NOMO-1 treated with DMSO at 0.1 percent for 48 hours (cell line): ENCODE results near the gene CNGA1.
"Not testable (repeated sequence)": the region's sequence is repeated elsewhere in the genome, so short reads cannot be mapped to it uniquely, and the experiment has no call there.

ENCODE experiments used
- DNase-seq: peaks from one replicate; lab custom pipeline; 2025; ENCODE audit not compliant: unreplicated experiment; lab: John Stamatoyannopoulos, UW

CNGA1 gene

DNA sequence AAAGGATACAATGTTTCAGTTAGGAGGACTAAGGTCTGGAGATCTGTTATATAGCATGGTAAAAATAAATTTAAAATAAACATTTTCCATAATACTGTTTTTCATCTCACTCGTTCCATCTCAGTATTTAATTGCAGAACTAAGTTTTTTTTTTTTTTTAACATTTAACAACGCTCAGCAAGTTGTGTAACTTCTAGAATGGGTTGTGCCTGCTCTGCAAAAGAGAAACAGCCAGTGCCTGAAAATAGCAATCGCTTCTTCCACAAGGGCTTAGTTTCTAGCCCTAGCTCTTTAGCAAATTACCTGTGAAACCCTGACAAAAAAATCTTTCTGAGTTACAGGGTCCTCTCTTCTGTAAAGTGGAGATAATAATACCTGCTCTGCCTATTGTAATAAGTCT lies 41.9 kb downstream of the CNGA1 start:
- DNase-seq, result peak; percentile 81

DNA sequence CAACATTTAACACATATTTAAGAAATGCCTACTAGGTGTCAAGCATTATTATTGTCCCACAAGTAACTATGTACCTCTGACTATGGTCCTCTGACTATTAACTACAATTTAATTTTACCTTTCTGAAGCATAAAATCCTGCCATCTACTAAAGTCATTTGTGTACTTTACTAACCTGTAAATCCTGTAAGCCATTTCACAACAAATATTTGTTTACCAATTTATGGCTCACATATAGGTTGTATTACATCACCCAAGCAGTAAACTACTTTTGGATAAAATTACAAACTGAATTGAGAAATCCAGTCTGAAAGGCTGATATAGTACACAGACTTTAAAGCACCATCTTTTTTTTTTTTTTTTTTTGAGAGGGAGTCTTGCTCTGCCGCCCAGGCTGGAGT lies 43.8 kb downstream of the CNGA1 start:
- no peak for DNase-seq

DNA sequence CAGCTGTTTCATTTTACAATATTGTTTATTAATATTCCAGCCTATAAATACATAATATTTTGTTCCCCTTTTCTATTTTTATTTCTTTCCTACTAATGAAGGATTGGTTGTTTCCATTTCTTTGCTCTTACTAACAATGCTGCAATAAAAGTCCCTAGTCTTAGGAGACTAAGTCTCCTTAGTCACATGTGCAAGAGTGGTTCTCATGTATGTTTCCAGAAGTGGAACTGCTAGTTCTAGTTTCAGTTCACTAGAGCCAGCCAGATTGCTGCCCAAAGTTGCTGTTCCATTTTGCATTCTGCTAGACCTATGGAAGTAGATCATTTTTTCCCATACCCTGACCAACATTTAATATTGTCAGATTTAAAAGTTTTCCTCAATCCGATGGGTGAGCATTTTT lies 44.3 kb downstream of the CNGA1 start:
- DNase-seq, result peak; percentile 77

DNA sequence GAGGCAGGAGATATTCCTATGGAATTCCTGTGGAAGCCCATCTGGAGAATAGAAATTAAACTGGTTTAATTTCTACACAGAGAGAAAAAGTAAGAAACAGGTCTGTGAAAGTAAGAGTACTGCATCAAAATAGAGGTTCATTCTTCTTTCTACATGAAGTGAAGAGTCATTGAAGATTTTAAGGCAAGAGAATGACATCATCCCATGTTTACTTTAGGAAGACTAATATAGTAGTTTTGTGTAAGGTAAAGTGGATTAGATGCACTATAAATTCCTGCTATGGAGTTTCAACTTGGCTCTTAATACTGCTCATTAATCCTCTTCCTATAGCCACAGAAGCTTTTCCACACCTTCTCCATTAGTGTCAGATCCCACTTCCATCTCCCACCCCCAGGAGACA lies 47.6 kb downstream of the CNGA1 start:
- no peak for DNase-seq

DNA sequence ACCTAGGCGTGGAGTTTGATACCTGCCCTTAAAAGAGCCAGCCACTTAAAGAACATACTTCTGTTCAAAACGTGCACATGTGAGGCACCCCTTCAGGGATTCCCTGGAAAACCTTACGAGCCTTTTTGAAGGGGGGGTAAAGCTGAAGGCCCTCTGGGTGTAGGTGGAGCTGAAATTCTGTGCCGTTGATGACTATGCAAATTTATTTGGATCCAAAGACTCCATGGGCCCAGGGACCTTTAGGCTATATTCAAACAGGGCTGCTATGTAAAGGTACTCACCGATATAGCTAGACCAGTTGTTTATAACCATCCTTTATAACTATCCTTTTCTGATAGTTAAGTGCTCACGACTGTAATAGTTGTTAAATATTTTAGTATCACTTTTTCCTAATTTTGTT lies 61.8 kb downstream of the CNGA1 start:
- DNase-seq, result no peak

DNA sequence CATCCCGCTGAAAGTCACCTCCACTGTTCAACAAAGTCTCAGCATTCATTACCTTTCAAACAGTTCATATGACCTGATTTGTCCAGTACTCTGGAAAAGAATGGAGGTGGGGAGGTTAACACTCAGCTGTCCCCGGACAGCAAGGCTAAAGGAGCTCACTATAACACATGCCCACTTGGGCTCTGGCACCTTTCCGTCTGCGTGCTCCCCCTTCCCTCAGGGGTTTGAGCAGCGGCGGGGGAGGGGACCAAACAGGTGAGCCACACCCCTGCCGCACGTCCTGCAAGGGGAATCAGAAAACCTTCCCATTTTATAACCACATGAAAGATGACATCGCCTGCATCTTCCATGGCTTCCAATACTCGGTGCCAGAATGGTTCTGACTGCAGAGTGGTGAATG lies 62.2 kb downstream of the CNGA1 start:
- DNase-seq, result no peak

DNA sequence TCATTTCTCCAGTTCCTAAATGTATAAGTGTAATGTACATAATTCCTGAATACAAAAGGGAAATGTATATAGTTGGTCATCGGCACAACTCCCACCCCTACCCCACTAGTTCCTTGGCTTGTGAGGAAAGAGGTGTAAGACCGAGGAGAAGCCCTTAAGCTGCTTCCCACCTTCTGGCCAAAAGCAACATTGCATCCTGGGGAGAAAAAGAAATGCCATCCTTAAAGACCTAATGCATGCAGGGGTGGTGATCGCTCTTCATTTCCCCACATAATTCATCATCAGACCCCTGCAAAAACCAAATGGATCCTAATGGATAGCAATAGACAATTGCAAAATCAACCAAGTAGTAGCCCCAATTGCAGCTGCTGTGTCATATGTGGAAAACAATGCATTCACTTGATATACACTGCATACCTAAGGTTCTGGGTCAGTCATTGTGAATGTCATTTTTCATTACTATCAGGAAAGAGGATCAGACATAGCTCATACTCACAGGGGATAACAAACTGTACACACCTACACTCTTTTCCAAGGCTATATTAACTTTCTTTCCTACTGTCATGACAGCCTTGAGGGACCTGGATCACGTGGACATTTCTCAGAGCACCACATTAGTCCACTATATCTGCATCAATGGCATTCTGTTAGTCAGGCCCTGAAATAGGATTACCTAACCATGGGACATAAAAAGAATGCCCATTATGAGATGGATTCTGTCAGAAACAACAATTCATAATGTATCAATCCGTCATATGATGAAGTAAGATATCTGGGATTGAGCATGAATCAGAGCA lies 70.4 kb downstream of the CNGA1 start:
- no peak for DNase-seq

DNA sequence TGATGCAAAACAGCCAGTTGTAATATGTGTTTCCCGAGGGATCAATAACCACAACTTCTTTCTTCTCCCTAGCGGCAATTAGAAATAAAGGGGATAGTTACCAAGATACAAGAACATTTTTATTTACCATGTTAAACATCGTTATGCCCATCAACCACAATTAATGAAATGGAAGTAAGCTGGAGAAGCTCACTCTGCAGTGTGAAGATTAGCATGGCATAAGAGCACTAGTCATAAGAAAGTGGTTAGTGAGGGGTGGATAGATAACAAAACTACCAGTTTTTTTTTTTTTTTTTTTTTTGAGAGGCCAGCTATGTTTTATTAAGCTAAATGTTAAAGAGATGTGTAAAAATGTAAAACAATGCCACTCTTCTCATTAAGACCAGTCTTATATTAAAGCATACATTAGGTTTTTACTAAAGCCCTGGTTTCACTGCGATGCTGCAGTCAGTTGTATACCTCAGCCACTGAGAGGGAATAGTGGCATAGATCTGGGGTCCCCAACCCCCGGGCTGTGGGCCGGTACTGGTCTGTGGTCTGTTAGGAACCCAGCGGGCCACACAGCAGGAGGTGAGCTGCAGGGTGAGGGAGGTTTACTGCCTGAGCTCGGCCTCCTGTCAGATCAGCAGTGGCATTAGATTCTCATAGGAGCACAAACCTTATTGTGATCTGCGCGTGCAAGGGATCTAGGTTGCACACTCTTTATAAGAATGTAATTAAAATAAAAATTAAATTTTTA lies 74.2 kb downstream of the CNGA1 start:
- DNase-seq, result no peak

DNA sequence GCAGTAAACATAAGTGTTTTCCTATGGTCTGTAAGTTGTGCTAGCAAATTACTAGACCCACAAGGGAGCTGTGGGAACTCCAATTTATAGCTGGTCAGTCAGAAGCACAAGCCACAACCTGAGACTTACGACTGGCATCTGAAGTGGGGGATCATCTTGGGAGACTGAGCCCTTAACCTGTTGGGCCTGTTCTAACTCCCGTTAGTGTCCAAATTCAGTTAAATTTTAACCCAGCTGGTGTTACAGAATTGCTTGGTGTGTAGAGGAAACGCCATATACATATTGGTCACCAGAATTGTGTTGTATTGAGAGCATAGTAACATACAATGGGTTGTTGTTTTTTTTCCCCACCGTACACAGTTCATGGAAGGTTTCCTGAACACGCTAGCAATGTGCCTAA lies 77.0 kb downstream of the CNGA1 start:
- no peak for DNase-seq

DNA sequence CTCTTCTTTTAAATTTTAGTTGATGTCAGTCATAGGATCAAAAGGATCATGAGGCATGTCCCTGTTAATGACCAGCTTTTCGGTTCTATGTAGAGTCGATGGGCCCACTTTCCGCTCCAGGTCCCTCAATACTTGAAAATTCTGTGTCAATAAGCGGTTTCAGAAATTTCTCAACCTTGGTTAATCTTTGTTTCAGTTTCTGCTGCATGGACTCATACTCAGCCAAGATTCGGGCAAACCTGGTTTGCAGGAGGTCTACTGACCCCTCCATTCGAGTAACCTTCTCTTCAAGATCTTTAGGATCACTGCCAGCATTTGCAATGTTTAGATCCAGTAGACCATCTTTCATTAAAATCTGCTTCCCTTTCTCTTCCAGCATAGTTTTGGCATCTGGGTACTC lies 80.1 kb downstream of the CNGA1 start:
- DNase-seq, result no peak

DNA sequence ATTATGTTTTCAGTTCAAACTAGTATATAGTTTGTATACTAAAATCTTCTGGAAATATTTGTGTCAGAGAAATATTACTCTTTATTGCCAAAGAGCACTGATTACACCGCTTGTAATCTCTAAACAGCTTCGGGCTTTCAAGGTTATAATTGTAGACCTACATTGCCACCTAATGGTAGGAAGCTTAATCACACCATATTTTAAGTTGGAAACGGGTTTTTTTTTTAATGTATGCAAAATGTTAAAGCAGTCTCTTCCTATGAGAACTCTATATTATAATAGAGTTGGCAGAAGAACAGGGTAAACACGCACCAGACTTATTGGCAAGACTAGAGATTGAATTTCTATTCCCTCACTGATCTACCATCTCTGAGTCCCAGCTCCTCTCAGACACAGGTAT lies 82.6 kb downstream of the CNGA1 start:
- peak; percentile 54 for DNase-seq

DNA sequence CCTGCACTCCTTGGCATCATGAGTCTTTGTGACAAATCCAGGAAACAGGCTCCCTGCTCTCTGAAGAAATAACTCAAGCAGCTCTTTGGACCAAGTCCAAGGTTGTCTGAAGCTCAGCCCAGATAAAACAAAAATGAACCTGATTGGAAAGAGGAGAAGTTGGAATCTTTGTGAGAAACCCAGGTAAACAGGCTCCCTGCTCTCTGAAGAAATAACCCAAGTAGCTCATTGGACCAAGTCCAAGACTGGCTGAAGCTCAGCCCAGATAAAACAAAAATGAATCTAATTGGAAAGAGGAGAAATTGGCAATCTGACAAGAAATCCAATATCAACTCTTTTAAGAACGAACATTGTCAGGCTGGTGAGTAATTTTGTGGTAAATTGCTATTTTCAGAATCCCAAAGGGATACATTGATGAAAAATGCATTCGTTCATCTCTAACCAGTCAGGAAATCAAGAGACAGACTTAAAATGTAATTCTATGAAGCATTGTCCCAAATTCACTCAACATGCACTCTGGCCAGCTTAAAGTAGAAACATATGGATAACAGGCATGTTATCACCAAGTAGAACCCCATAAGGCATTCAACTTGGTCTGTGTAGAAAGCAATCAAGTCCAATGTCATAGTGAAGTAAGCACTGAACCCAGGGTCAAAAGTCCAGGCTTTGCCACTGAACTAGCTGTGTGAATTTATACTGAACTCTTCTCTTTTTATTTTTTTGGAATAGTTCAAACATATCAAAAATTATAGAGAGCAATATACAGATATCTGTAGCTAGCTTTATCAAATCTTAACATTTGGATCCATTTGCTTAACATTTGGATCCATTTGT lies 85.3 kb downstream of the CNGA1 start:
- DNase-seq, result no peak

DNA sequence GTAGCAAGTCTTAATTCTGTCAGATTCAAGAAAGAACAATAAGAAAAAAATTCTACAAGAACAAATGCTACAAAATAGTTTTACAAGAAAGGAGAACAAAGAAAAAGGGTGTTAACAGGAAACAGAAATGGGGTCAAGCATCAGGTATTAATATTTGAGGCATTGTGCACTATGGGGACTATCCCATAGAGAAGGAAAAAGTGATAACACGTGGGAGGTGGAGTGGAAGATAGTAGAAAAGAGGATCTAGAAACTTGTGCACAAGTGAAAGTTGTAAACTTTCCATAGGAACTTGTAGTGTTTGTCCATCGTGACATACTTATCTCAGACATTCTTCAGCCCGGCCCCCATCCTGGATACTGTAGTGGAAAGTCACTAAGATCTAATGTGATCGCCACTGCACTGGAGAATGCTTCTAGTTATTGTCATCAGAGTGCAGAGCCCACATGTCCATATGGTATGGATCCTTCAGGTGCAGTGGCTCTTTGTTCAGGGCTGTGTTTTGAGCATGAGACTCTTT lies 86.7 kb downstream of the CNGA1 start:
- no peak for DNase-seq

DNA sequence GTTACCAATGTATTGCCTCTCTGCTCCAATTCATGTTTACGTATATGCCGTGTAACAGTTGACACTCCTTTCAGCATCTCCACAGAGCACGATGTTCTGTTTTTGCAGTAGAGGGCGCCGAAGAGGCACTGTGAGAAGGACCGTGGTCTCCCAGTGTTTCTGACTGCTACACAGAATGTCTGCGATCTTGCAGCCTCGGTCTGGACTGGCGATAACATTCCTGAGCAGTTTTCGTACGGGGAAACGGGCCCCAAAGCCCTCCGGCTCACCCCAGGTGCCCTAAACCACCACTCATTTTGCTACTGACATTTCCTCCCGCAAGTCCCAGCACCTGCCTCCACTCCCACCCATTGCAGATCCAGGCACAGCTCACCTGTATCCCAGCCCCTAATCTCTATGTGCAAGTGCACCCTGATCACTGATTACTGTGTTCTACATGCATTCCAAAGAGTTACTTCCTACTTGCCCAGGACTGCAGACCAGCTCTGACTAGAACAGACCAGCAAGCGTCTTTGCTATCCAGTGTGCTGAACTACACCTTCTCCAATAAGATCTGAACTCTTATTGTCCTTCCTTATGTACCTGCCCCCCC lies 89.7 kb downstream of the CNGA1 start:
- DNase-seq, result no peak

DNA sequence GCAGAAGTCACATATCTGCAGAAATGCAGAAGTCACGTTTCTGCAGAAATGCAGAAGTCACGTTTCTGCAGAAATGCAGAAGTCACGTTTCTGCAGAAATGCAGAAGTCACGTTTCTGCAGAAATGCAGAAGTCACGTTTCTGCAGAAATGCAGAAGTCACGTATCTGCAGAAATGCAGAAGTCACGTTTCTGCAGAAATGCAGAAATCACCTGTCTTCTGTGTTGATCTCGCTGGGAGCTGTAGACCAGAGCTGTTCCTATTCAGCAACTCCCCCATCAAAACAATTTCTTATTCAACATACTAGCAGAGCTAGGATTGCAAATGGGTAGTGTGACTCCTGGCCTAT lies 93.2 kb downstream of the CNGA1 start:
- DNase-seq, result not testable (repeated sequence)

DNA sequence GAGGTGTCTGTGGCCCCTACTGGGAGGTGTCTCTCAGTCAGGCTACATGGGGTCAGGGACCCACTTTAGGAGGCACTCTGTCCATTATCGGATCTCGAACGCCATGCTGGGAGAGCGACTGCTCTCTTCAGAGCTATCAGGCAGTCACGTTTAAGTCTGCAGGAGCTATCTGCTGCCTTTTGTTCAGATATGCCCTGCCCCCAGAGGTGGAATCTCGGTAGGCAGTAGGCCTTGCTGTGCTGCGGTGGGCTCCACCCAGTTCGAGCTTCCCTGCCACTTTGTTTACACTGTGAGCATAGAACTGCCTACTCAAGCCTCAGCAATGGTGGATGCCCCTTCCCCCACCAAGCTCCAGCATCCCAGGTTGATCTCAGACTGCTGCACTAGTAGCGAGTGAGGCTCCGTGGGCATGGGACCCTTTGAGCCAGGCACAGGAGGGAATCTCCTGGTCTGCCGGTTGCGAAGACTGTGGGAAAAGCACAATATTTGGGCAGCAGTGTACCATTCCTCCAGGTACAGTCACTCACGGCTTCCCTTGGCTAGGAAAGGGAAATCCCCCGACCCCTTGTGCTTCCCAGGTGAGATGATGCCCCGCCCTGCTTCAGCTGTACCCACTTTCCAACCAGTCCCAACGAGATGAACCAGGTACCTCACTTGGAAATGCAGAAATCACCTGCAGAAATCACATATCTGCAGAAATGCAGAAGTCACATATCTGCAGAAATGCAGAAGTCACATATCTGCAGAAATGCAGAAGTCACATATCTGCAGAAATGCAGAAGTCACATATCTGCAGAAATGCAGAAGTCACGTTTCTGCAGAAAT lies 93.8 kb downstream of the CNGA1 start:
- not testable (repeated sequence) for DNase-seq

DNA sequence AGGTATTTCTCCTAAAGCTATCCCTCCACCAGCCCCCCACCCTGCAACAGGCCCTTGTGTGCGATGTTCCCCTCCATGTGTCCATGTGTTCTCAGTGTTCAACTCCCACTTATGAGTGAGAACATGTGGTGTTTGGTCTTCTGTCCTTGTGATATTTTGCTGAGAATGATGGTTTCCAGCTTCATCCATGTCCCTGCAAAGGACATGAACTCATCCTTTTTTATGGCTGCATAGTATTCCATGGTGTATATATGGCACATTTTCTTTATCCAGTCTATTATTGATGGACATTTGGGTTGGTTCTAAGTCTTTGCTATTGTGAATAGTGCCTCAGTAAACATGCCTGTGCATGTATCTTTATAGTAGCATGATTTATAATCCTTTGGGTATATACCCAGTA lies 99.3 kb downstream of the CNGA1 start:
- not testable (repeated sequence) for DNase-seq

DNA sequence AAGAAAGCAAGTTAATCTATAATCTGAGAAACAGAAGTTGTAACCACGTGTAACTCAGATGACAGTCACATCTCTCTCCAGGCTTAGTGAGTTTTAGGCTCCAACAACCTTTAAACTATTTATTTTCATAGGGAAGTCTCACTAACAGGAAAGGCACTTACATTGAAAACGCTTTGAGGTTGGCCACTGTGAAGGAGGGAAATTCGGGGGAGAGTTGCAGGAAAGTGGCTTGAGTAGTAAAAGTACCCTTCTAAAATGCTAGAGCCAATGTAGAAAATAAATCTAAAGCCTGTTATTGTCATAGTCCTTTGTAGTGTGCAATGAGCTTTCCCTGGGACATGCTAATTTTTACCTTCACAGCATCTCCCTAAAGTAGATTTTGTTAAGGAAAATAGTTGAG lies 101.1 kb downstream of the CNGA1 start:
- DNase-seq, result no peak

DNA sequence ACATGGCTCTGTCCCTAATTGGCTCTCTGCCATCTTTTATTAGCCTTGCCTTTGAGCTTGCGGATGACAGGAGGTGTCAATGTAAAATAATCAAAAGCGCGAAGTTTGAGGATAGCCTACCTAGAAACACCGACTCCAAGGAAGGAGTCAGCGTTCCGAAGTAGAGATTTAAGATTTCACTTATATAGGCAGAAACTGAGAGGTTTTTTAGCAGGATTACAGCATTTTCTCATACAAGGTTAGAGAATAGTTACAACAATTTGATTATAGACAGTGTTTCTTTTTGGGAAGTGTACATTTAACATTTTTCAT lies 101.6 kb downstream of the CNGA1 start:
- DNase-seq, result no peak

DNA sequence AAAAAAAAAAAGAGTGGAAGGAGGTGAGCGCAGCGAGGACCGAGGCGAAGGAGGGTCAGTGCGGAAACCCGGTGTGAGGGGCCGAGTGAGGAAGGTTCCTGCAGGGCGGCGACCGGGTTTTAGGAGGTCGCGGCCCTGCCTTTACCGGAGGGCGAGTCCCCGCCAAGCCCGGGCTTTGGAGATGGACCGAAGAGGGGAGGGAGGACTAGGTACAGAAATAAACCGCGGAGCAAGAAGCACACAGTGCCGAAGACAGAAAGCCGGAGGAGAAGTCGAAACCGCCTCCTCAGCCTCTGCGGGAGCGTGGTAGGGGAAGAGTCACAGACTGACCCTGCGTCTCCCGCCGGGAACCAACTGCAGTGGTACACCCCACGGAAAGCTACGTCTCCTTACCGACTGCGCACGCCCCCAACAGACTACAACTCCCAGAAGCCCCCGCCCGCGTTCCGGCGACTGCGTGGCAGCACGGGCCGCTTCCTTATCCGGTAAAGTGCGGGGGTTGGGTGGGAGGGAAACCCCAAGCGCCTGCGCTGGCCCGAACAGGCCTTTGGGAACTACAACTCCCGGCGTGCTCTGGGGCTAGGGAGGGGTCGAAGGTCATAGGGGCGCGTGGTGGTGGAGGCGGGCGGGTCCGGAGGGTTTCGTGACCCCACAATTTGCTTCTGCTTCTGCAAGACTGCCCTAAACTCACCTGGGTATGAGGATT lies 102.1 kb downstream of the CNGA1 start, which contains the start of gene NFXL1:
TSS of gene NFXL1 (minus strand) at position 364 of the 706 bp plus-strand sequence. CDS start 380 bp downstream, outside the sequence.
- peak; percentile 95 for DNase-seq
